Keratinocyte (primary cell): ENCODE data around the gene YAP1.

Source experiments
- EZH2 ChIP-seq: IDR thresholded peaks from one replicate; pipeline ENCODE4 v1.6.1; 2012; ENCODE audit warnings: inconsistent platforms, mild to moderate bottlenecking, low read length, moderate library complexity
- TF ChIP-seq, protein P1 (sequence below), 3 experiments: IDR thresholded peaks in 1 of 3; conservative IDR thresholded peaks in 1 of 3; optimal IDR thresholded peaks in 1 of 3; 2 replicates in 2 of 3; 3 replicates in 1 of 3; pipeline versions ENCODE3 to v1.5.1; 2011; ENCODE audit warnings: low read length in 3 of 3, mild to moderate bottlenecking in 3 of 3, moderate library complexity in 2 of 3, control low read depth in 1 of 3, inconsistent platforms in 1 of 3; ENCODE audit not compliant: insufficient read depth in 2 of 3; ENCODE audit errors: extremely low read depth in 1 of 3

DNA sequence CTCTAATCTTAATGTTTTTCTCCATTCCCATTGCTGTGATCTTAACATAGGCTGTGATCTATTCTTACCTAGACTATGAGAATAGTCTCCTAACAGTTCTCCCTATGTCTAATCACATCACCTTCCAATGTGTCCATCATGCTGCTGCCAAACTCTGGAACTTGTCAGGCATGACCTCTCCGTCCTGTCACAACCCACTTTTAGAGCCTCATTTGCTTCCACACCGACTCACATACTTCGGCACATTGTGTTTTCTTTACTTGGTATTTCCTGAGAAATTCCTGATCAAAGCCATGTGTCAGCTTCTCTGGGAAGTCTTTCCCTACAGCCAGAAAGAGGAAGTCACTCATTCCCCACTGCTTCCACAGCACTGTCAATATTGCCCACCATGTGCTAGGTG lies 166.5 kb downstream of the YAP1 start:
- TF ChIP-seq, protein P1, sequence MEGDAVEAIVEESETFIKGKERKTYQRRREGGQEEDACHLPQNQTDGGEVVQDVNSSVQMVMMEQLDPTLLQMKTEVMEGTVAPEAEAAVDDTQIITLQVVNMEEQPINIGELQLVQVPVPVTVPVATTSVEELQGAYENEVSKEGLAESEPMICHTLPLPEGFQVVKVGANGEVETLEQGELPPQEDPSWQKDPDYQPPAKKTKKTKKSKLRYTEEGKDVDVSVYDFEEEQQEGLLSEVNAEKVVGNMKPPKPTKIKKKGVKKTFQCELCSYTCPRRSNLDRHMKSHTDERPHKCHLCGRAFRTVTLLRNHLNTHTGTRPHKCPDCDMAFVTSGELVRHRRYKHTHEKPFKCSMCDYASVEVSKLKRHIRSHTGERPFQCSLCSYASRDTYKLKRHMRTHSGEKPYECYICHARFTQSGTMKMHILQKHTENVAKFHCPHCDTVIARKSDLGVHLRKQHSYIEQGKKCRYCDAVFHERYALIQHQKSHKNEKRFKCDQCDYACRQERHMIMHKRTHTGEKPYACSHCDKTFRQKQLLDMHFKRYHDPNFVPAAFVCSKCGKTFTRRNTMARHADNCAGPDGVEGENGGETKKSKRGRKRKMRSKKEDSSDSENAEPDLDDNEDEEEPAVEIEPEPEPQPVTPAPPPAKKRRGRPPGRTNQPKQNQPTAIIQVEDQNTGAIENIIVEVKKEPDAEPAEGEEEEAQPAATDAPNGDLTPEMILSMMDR (optimal IDR thresholded peaks at IDR 0.05 in 1 of 3, IDR thresholded peaks at IDR 0.05 in 1 of 3, conservative IDR thresholded peaks at IDR 0.05 in 1 of 3; ENCODE audit: extremely low read depth in 1 of 3, insufficient read depth in 2 of 3, low read length in 3 of 3): no peak
- TF ChIP-seq EZH2: no peak
